Adrenal gland (tissue), 12 donors: ENCODE data around the gene AGAP1. TPM values are rescaled to one million over a fixed set of nuclear protein-coding genes. Genes with fewer than 3 reads are reported as not detected.

ENCODE experiments used
- DNase-seq, 7 donors: peaks; one replicate each; pipeline ENCODE4 v3.0.0-alpha.2; 2019 to 2020
- H3K27ac ChIP-seq, 5 donors: fragments of 200-600 bp; sonication (generic) in 4 of 5; 1 replicate in 3 of 5; 2 replicates in 2 of 5; pipeline versions ENCODE4 v1.5.1 to v1.8.0; 2016 to 2020; ENCODE audit warnings: mild to moderate bottlenecking in 1 of 5
- H3K27me3 ChIP-seq: fragments of 200-600 bp; 2 replicates; pipeline ENCODE4 v1.8.0; 2021
- H3K36me3 ChIP-seq, 2 donors: fragments of 200-600 bp; replicated peaks in 1 of 2; 1 replicate in 1 of 2; 2 replicates in 1 of 2; pipeline versions ENCODE4 v1.5.1 to v1.8.0; 2018 to 2022
- H3K4me1 ChIP-seq, 2 donors: fragments of 200-600 bp; replicated peaks in 1 of 2; 1 replicate in 1 of 2; 2 replicates in 1 of 2; pipeline versions ENCODE4 v1.5.1 to v1.8.0; 2018 to 2021
- H3K4me3 ChIP-seq, 4 donors: fragments of 200-600 bp; sonication (generic) in 3 of 4; one replicate each; pipeline ENCODE4 v1.5.1; 2016 to 2018
- H3K9me3 ChIP-seq, 3 donors: fragments of 200-600 bp; sonication (generic) in 1 of 3; replicated peaks in 1 of 3; 1 replicate in 2 of 3; 2 replicates in 1 of 3; pipeline versions ENCODE4 v1.5.1 to v1.8.0; 2016 to 2021
- CTCF ChIP-seq, 6 experiments: fragments of 450-650 bp in 4 of 6; fragments of 200-600 bp in 2 of 6; sonication (generic) in 1 of 6; IDR thresholded peaks; 1 replicate in 5 of 6; 2 replicates in 1 of 6; pipeline versions ENCODE4 v1.5.1 to v1.8.0; 2016 to 2021; ENCODE audit warnings: antibody characterized with exemption in 6 of 6, mild to moderate bottlenecking in 2 of 6, moderate library complexity in 1 of 6
- POLR2A ChIP-seq, 2 donors: fragments of 450-650 bp; IDR thresholded peaks; one replicate each; pipeline ENCODE4 v1.6.1; 2017; ENCODE audit warnings: antibody characterized with exemption in 2 of 2, mild to moderate bottlenecking in 2 of 2, moderate library complexity in 1 of 2
- WGBS, 4 donors: extraction: QIAGEN DNeasy Blood & Tissue Kit in 2 of 4; methylation state at CpG; one replicate each; pipeline versions ENCODE4 v1.1.5 to v1.1.7; 2013 to 2017; 5-methylcytosine and 5-hydroxymethylcytosine counted together
- intact Hi-C, 2 donors: fragments of 100-400 bp; cut with DNase I; formaldehyde crosslinking; loops; one replicate each; pipeline versions ENCODE4 v1.14.1 to v1.15.0; 2022 to 2023
- polyA plus RNA-seq, 3 donors: library from polyadenylated mRNA; stranded (reverse); fragments of 200-250 nt in 2 of 3; fragments of 350-450 nt in 1 of 3; fragmentation: Illumina TruSeq in 1 of 3; extraction: RNeasy Lipid Tissue Mini Kit (QIAGEN cat#74804) in 1 of 3; gene quantifications; one replicate each; pipeline ENCODE4 v1.2.3, GENCODE V29; 2013 to 2014
- total RNA-seq, 9 donors: library from RNA; depleted of rRNA in 4 of 9; stranded (reverse); fragments of >200 nt in 4 of 9; fragments of 120-200 nt in 1 of 9; fragmentation: NEBNext Ultra II Directional in 1 of 9; extraction: Animal tissue kit (Norgen Biotek cat#: 25700) in 1 of 9; gene quantifications; one replicate each; pipeline versions ENCODE4 v1.1.0 to v1.2.4, GENCODE V29; 2013 to 2023
- donor health status: healthy with polysubstance abuse.
- donor health status: Bipolar disorder and iron deficiency.
- donor health status: DM: yes; HTN: yes; CAD: no.
- donor health status: DM: no; HTN: no; CAD: no.
- donor health status: DM: no; HTN: no; CAD: no.
- donor health status: DM: yes; HTN: yes; CAD: no.

AGAP1 gene
- total and polyA plus RNA-seq, 12 donors = 5.3 to 29.6 (median 17.7) TPM

- Histone ChIP-seq H3K4me1 (no peaks in the 10 kb centered on the region), H3K36me3 (no peaks in the 10 kb centered on the region), H3K27me3 (no peaks in the 10 kb centered on the region), H3K27ac (no peak overlapping the region), H3K9me3 (no peaks in the 10 kb centered on the region), H3K4me3 (no peak overlapping the region)
- DNase-seq = no peak
- WGBS, 4 donors = 94 to 97% (median 95%) methylated on average over 11 of the region's 11 CpGs
- TF ChIP-seq CTCF (IDR thresholded peaks at IDR 0.05) (no peak), POLR2A (IDR thresholded peaks at IDR 0.05) (no peak)
- intact Hi-C loops = no loop called here
These were observed 483.1 kb downstream of the AGAP1 start for GRCh38 chr2:235976956-235977355.

GRCh38 chr2:235977445-235977844 lies 483.6 kb downstream of the AGAP1 start:
- Histone ChIP-seq H3K4me1 (no peaks in the 10 kb centered on the region), H3K27ac (no peak overlapping the region)

GRCh38 chr2:235978022-235978421 lies 484.2 kb downstream of the AGAP1 start:
- DNase-seq = no peak
- intact Hi-C loops = no loop called here
- H3K36me3 ChIP-seq = no peaks in the 10 kb centered on the region
- no peak for TF ChIP-seq CTCF (IDR thresholded peaks at IDR 0.05)
- WGBS, 4 donors = 81 to 100% (median 94%) methylated on average over 1 of the region's 1 CpG
- H3K4me3 ChIP-seq = no peak overlapping the region
- H3K4me1 ChIP-seq = no peaks in the 10 kb centered on the region
- H3K9me3 ChIP-seq = no peaks in the 10 kb centered on the region
- H3K27me3 ChIP-seq = no peaks in the 10 kb centered on the region
- H3K27ac ChIP-seq = no peak overlapping the region

More at GRCh38 chr2:235977445-235977844, 483.6 kb downstream of the AGAP1 start:
- no peaks in the 10 kb centered on the region for H3K9me3 ChIP-seq
- no peak overlapping the region for H3K4me3 ChIP-seq
- intact Hi-C loops = no loop called here
- no peaks in the 10 kb centered on the region for H3K36me3 ChIP-seq
- WGBS, 4 donors = 87 to 93% (median 89%) methylated on average over 9 of the region's 9 CpGs
- no peaks in the 10 kb centered on the region for H3K27me3 ChIP-seq
- no peak for TF ChIP-seq POLR2A (IDR thresholded peaks at IDR 0.05)
- no peak for TF ChIP-seq CTCF (IDR thresholded peaks at IDR 0.05)
- DNase-seq = no peak

GRCh38 chr2:235979037-235979436 lies 485.2 kb downstream of the AGAP1 start:
- Histone ChIP-seq H3K4me3 (no peak overlapping the region), H3K36me3 (no peaks in the 10 kb centered on the region), H3K27me3 (no peaks in the 10 kb centered on the region), H3K9me3 (no peaks in the 10 kb centered on the region), H3K4me1 (no peaks in the 10 kb centered on the region), H3K27ac (no peak overlapping the region)
- 83 to 88% (median 85%) methylated on average over 8 of the region's 8 CpGs for WGBS, 4 donors
- no peak for DNase-seq
- no peak for TF ChIP-seq CTCF (IDR thresholded peaks at IDR 0.05)
- TF ChIP-seq POLR2A (IDR thresholded peaks at IDR 0.05) = no peak
- intact Hi-C loops = no loop called here
